ENCODE results near the gene KLHDC7B. TPM values are rescaled to one million over a fixed set of nuclear protein-coding genes. Genes with fewer than 3 reads are reported as not detected.

The KLHDC7B gene
- polyA plus RNA-seq, 1 experiment = 0.04 TPM

DNA sequence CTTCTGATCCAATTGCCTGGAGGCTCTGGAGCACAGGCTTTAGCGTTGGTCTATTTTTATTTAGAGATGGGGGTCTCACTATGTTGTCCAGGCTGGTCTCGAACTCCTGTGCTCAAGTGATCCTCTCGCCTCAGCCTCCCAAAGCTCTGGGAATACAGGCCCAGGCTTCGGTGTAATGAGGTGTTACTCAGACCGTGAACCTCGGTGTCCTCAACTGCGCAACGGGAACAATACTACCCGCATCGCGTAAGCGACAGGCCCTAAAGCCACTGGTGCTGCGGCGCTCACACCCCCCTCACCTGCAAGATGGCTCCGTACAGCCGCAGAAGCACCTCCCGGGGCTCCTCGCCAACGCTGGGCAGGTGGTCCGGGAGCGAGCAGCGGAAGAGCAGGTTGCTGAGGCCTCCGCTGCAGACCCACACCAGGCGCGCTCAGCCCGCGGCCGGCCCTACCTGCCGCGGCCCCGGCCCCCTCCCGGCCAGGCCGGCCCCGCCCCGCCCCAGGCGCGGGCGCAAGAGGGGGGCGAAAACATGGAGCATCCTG, 36.3 kb downstream of the KLHDC7B start:
- H3K9me3 ChIP-seq (ENCODE audit: control insufficient read depth, insufficient read depth, low read length) = no peaks in the 10 kb centered on the region
- peak overlapping the region; percentile 84 for H3K27ac ChIP-seq (ENCODE audit: low read depth, low read length)
- peaks cover 5% of the 10 kb centered on the region for H3K27me3 ChIP-seq (ENCODE audit: control insufficient read depth, insufficient read depth, low read length)
- POLR2A ChIA-PET = interaction anchor here (0.7 to 1.6 kb wide), 3 partner anchors 26 to 74 kb away, joined by 3 to 11 read pairs (median 5); partner anchors contain the start of genes LMF2 and NCAPH2
- H3K4me3 ChIP-seq (ENCODE audit: low read depth, low read length) = peak overlapping the region; percentile 83
- CTCF ChIA-PET = interaction anchor here (1.2 kb wide), 1 partner anchor 39 kb away, joined by 4 read pairs; no protein-coding TSS in a partner anchor
- no peak for DNase-seq (ENCODE audit: low read depth, low spot score)
- TF ChIP-seq, protein P1, sequence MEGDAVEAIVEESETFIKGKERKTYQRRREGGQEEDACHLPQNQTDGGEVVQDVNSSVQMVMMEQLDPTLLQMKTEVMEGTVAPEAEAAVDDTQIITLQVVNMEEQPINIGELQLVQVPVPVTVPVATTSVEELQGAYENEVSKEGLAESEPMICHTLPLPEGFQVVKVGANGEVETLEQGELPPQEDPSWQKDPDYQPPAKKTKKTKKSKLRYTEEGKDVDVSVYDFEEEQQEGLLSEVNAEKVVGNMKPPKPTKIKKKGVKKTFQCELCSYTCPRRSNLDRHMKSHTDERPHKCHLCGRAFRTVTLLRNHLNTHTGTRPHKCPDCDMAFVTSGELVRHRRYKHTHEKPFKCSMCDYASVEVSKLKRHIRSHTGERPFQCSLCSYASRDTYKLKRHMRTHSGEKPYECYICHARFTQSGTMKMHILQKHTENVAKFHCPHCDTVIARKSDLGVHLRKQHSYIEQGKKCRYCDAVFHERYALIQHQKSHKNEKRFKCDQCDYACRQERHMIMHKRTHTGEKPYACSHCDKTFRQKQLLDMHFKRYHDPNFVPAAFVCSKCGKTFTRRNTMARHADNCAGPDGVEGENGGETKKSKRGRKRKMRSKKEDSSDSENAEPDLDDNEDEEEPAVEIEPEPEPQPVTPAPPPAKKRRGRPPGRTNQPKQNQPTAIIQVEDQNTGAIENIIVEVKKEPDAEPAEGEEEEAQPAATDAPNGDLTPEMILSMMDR (IDR thresholded peaks at IDR 0.05; ENCODE audit: low read depth, low read length) = no peak

DNA sequence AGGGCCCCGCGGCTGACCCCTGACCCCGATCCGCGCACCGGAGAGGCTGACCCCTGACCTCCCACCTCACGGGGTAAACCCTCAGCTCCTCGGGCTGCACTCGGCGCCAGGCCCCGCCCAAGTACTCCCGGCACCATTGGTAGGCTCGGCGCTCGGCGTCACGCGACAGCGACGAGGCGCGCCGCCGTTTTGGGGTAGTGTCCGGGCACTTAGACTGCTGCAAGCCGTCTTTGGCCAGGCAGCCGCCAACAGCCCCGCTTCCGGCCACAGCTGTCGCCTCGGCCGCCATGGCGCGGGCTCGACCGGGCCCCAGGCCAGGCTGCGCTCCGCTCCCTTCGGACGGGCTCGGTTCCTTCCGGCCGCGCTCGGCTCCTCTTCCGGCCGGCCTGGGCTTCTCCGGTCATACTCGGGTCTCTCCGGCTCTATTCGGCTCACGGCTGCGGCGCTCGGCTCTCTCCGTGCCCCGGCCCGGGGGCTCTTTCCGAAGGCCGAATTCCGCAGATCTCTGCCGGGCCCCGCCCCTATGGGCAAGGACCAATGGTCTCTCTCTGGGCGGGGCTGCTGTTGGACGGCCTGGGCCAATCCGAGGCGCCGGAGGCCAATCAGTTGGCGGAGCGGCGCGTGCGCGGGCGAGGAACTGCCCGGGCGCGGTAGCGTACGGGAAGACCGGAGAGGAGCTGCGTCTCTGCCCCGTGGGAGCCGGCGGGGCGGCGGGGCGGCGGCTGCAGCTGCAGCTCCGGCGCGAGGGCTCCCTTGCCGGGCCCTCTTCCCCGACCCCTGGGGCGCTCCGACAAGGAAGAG, 37.0 kb downstream of the KLHDC7B start, which contains the start of gene CHKB:
Gene CHKB (minus strand): TSS at position 357 of the 801 bp plus-strand sequence. CDS start 68 bp downstream, at position 289.
- DNase-seq (ENCODE audit: low read depth, low spot score) = peak; percentile 89
- H3K27ac ChIP-seq (ENCODE audit: low read depth, low read length) = peak within 1 kb of the TSS; percentile 84
- H3K9me3 ChIP-seq (ENCODE audit: control insufficient read depth, insufficient read depth, low read length) = no peaks in the 10 kb centered on the region
- H3K4me3 ChIP-seq (ENCODE audit: low read depth, low read length) = peak within 1 kb of the TSS; percentile 83
- H3K27me3 ChIP-seq (ENCODE audit: control insufficient read depth, insufficient read depth, low read length) = peaks cover 8% of the 10 kb centered on the region
- POLR2A ChIA-PET = interaction anchor here (0.6 to 1.6 kb wide), 4 partner anchors 18 to 75 kb away, joined by 3 to 11 read pairs (median 4); partner anchors contain the start of genes LMF2 and NCAPH2
- CTCF ChIA-PET = interaction anchor here (1.2 kb wide), 1 partner anchor 38 kb away, joined by 4 read pairs; no protein-coding TSS in a partner anchor
- TF ChIP-seq, protein P1 (IDR thresholded peaks at IDR 0.05; ENCODE audit: low read depth, low read length) = no peak

DNA sequence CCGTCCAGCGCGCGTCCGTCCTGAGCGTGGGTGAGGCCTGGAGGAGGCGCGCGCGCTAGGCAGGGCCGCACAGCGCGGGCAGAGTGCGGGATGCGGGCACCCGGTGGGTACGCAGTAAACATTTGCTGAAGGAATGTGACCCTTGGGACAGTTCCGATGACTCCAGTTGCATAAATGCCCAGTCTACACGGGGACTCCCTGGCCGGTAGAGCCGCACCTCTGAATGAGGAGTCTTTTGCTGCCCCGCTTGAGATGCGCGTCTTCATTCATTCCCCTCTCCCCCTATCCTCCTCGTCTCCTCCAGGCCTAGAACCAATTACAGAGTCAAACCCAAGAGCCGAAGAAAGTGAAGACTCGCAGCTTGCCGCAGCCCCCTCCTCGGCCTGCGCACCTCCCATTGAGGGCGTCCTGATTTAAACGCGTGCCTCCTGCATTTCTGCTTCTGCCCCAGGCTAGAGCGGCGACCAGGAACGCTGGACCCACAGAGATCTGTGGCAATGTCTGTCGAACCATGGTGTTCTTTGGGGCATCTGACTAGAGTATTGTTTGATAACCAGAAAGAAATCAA, 37.7 kb downstream of the KLHDC7B start:
- Histone ChIP-seq H3K27ac (ENCODE audit: low read depth, low read length) (peak overlapping the region; percentile 21), H3K9me3 (ENCODE audit: control insufficient read depth, insufficient read depth, low read length) (no peaks in the 10 kb centered on the region), H3K4me3 (ENCODE audit: low read depth, low read length) (peak overlapping the region; percentile 79), H3K27me3 (ENCODE audit: control insufficient read depth, insufficient read depth, low read length) (peaks cover 6% of the 10 kb centered on the region)
- POLR2A ChIA-PET = interaction anchor here (0.6 to 1.6 kb wide), 2 partner anchors 19 to 76 kb away, joined by 3 to 11 read pairs; partner anchors contain the start of genes LMF2 and NCAPH2
- DNase-seq (ENCODE audit: low read depth, low spot score) = no peak
- CTCF ChIA-PET = no interaction called here
- TF ChIP-seq, protein P1 (IDR thresholded peaks at IDR 0.05; ENCODE audit: low read depth, low read length) = no peak

DNA sequence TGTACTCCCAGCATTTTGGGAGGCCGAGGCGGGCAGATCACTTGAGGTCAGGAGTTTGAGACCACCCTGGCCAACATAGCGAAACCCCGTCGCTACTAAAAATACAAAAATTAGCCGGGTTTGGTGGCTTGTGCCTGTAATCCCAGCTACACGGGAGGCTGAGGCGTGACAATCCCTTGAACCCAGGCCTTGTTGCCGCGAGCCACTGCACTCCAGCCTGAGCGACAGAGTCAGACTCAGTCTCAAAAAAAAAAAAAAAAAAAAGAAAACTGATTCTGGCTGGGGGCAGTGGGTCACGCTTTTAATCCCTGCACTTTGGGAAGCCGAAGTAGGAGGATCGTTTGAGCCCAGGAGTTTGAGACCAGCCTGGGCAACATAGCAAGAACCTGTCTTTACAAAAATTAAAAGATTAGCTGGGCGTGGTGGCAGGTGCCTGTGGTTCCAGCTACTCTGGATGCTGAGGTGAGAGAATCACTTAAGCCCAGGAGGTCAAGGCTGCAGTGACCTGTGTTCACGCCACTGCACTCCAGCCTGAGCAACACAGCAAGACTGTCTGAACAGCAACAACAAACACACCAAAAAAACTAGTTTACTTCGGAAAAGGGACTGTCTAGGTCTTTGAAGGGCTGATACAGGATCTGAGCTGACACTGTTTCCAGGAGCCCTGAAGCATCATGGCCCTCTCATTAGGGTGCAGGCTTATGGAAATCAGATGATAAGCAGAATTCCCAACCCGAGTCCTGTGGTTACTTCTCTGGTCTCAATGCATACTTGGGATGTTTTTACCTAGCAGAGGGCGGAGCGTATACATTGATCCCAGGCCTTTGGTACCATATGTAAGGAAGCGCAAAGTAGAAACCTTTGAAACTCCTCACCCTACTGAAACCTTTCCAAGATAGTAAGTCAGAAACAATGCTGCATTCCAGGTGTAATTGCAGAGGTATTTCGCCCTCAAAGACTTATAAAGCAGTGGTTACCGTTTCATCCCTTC, 38.7 kb downstream of the KLHDC7B start:
- Histone ChIP-seq H3K27me3 (ENCODE audit: control insufficient read depth, insufficient read depth, low read length) (peaks cover 7% of the 10 kb centered on the region), H3K4me3 (ENCODE audit: low read depth, low read length) (no peak overlapping the region), H3K27ac (ENCODE audit: low read depth, low read length) (no peak overlapping the region), H3K9me3 (ENCODE audit: control insufficient read depth, insufficient read depth, low read length) (no peaks in the 10 kb centered on the region)
- no peak for DNase-seq (ENCODE audit: low read depth, low spot score)
- TF ChIP-seq, protein P1 (IDR thresholded peaks at IDR 0.05; ENCODE audit: low read depth, low read length) = no peak
- ChIA-PET POLR2A (interaction anchor here (0.6 kb wide), 1 partner anchor 14 kb away, joined by 4 read pairs; no protein-coding TSS in a partner anchor), CTCF (interaction anchor here (0.7 to 1.5 kb wide), 3 partner anchors 21 to 59 kb away, joined by 3 to 8 read pairs (median 3); partner anchors contain the start of genes SCO2 and SYCE3)

All from AG04450 (cell line).